ENCODE data around the gene EGR1. TPM values are rescaled to one million over a fixed set of nuclear protein-coding genes. Genes with fewer than 3 reads are reported as not detected.
A peak's percentile ranks its signal among the peaks of the same experiment; 100 is the strongest.

Gene EGR1
- total RNA-seq, 1 donor from 2014 or later, result 6.7 TPM

- no peak for DNase-seq (ENCODE audit: low read depth)
- TF ChIP-seq, protein P1, sequence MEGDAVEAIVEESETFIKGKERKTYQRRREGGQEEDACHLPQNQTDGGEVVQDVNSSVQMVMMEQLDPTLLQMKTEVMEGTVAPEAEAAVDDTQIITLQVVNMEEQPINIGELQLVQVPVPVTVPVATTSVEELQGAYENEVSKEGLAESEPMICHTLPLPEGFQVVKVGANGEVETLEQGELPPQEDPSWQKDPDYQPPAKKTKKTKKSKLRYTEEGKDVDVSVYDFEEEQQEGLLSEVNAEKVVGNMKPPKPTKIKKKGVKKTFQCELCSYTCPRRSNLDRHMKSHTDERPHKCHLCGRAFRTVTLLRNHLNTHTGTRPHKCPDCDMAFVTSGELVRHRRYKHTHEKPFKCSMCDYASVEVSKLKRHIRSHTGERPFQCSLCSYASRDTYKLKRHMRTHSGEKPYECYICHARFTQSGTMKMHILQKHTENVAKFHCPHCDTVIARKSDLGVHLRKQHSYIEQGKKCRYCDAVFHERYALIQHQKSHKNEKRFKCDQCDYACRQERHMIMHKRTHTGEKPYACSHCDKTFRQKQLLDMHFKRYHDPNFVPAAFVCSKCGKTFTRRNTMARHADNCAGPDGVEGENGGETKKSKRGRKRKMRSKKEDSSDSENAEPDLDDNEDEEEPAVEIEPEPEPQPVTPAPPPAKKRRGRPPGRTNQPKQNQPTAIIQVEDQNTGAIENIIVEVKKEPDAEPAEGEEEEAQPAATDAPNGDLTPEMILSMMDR (conservative IDR thresholded peaks at IDR 0.05; ENCODE audit: low read depth, low read length), result no peak
- H3K4me3 ChIP-seq (ENCODE audit: low read depth, low read length), result no peak overlapping the region
Measured at GRCh38 chr5:138454121-138454520, 11.2 kb upstream of the EGR1 start.

DNA sequence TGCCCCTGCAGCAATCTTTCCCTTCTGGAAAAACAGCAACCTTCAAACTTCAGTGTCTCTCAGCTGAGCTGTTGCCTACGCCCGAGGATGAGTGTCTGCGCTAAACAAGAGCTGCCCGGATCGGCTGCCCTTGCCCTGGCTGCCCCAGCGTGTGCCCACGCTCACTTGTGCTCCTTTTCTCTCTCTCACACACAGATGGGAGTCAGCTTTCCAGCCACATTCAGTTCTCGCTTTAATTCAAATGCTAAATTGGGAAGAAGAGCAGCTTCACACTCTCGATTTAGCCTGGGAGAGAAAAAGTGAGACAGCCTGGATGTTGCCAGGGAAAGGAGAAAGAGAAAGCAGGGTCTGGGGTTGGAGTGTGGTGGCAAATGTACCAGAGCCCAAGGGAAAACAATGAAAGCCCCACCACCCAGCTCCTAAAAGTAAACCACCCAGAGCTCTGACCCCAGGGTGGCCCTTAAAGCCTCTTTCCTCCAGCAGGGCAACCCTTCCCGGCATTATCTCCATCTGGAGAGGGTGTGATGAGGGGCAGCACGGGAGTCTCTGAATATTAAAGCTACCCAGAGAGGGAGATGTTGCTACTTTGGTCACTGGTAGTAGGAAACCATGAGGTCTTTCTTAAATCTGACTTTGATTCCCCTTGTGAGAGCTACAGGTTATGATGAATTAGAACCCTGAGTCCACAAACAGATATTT is 9.9 kb upstream of the EGR1 start:
- H3K4me3 ChIP-seq (ENCODE audit: low read depth, low read length), result no peak overlapping the region
- TF ChIP-seq, protein P1 (conservative IDR thresholded peaks at IDR 0.05; ENCODE audit: low read depth, low read length), result no peak
- no peak for DNase-seq (ENCODE audit: low read depth)

DNA sequence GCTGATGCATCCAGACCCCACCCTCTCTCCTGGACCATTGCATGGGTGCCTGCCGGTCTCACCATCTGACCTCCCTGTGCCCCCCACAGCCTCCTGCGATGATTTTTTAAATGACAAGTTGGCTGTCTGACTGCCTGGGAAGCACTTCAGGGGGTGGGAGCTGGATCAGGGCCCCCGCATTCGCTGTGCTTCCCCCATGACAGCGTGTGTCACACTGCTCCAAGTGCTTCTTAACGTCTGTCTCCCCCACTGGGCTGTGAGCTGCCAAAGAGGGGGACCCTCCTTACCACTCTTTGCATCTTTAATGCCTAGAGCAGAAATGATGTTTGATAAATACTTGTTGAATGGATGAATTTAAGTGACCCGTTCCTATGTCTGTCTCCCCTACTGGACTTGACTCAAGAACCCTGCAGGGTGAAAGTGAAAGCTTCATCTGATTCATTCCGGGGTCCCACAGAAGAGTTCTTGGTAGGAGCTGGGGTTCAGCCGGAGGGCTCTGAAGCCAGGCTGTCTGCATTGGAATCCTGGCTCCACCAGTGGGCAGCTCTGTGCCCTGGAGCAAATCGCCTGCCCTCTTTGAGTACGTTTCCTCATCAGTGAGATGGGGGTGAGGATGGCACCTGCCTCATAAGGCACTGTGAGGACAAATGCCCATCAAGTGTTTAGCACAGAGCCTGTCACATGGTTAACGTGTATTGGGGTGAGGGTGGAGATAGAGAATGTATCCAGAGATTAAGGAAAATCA is 7.6 kb upstream of the EGR1 start:
- no peak for DNase-seq (ENCODE audit: low read depth)
- no peak overlapping the region for H3K4me3 ChIP-seq (ENCODE audit: low read depth, low read length)
- TF ChIP-seq, protein P1 (conservative IDR thresholded peaks at IDR 0.05; ENCODE audit: low read depth, low read length), result peak; percentile 28

DNA sequence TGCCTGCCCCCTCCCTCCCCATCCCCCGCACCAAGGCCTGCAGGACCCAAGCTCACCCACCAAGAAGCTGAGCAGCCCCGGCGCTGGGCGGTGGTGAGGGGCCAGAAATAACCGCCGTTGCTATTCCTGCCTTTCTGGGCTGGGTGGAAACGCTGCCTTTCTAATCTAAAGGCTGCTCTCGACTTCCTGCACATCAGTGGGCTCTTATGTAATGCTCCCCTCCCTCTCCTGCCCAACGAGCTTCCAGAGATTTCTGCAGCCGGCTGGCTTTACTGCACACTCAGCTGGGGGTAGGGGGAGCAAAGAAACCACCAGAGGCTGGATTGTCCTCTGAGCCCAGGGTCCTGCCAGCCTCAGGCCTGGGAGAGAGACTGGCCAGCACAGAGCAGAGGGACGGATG is 6.9 kb upstream of the EGR1 start:
- no peak overlapping the region for H3K4me3 ChIP-seq (ENCODE audit: low read depth, low read length)
- no peak for DNase-seq (ENCODE audit: low read depth)
- TF ChIP-seq, protein P1 (conservative IDR thresholded peaks at IDR 0.05; ENCODE audit: low read depth, low read length), result no peak

DNA sequence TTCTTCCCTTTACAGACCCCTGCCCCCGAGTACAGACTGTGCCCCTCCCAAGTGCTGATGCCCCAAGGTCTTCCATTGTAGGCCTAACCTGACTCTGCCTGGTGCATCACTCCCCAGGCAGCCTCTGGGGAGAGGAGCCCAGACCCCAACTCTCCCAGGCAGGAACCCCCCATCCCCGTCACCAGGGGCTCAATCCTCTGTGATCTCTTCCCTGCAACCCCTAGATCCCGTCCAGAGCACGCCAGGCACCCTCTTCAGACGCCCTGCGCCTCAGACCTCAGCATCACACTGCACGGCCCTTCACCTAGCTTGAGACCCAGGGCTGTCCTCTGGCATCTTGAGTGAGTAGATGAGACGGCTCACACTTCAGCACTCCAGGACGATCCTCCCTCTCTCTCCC is 6.4 kb upstream of the EGR1 start:
- no peak overlapping the region for H3K4me3 ChIP-seq (ENCODE audit: low read depth, low read length)
- no peak for DNase-seq (ENCODE audit: low read depth)
- TF ChIP-seq, protein P1 (conservative IDR thresholded peaks at IDR 0.05; ENCODE audit: low read depth, low read length), result no peak

DNA sequence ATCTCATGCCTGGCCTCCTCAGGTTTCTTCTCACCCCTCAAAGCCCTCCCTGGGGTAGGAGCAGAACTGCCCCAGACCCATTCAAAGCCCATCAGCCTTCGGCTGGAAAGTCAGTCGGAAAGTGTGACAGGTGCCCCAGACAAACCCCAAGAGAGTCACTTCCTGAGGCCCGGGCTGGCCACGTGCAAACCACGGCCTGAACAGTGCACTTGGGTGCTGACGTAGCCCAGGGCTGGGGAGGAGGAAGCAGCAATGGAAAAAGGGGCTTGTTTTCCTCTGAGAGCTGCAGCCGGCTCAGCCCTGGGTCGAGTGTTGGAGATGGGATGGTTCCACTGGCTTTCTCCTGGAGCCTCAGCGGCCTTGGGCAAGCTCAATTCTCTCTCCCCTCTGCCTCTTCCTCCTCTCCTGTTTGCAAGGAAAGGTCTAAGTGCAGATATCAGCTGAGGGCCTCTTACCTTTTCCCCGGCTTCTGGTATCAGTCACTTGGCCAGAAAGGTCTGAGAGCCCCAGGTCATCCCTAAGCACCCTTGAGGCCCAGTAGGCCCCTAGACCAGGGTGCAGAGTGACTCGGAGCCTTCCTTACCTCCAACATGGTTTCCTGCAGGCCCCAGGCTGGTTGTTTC is 5.9 kb upstream of the EGR1 start:
- H3K4me3 ChIP-seq (ENCODE audit: low read depth, low read length), result no peak overlapping the region
- TF ChIP-seq, protein P1 (conservative IDR thresholded peaks at IDR 0.05; ENCODE audit: low read depth, low read length), result no peak
- DNase-seq (ENCODE audit: low read depth), result no peak
